KMS-11 (cell line): Measurements from ENCODE around the gene SDK1.

Source experiments
- H2AFZ ChIP-seq: fragments of 200-600 bp; sonication (generic); 2 replicates; pipeline ENCODE4 v1.6.1; 2016; ENCODE audit warnings: antibody characterized with exemption, mixed run types, low read depth
- H3K27ac ChIP-seq: fragments of 200-600 bp; sonication (generic); 2 replicates; pipeline ENCODE4 v1.6.1; 2016; ENCODE audit warnings: mild to moderate bottlenecking, mixed run types
- H3K27me3 ChIP-seq: fragments of 200-600 bp; sonication (generic); 2 replicates; pipeline ENCODE4 v1.6.1; 2017; ENCODE audit warnings: mild to moderate bottlenecking, low read depth, mixed run types, moderate library complexity; ENCODE audit not compliant: insufficient read depth
- H3K36me3 ChIP-seq: fragments of 200-600 bp; sonication (generic); 2 replicates; pipeline ENCODE4 v1.6.1; 2017; ENCODE audit warnings: mild to moderate bottlenecking, mixed run types; ENCODE audit not compliant: insufficient read depth
- H3K4me1 ChIP-seq: fragments of 200-600 bp; sonication (generic); 2 replicates; pipeline ENCODE4 v1.6.1; 2016; ENCODE audit warnings: mild to moderate bottlenecking, low read depth, mixed run types; ENCODE audit not compliant: poor library complexity, severe bottlenecking
- H3K4me2 ChIP-seq: fragments of 200-600 bp; sonication (generic); 2 replicates; pipeline ENCODE4 v1.7.0; 2016; ENCODE audit warnings: mild to moderate bottlenecking, mixed run types
- H3K4me3 ChIP-seq: fragments of 200-600 bp; sonication (generic); IDR thresholded peaks from 2 replicates; pipeline ENCODE4 v1.6.1; 2017; ENCODE audit warnings: low read depth, low read length, mixed read lengths; ENCODE audit not compliant: insufficient read depth
- H3K79me2 ChIP-seq: fragments of 200-600 bp; sonication (generic); 2 replicates; pipeline ENCODE4 v1.6.1; 2016; ENCODE audit warnings: low read depth, mixed run types; ENCODE audit not compliant: insufficient read depth
- H3K9ac ChIP-seq: fragments of 200-600 bp; sonication (generic); 2 replicates; pipeline ENCODE4 v1.6.1; 2016; ENCODE audit warnings: mild to moderate bottlenecking, mixed run types
- H4K20me1 ChIP-seq: fragments of 200-600 bp; sonication (generic); 2 replicates; pipeline ENCODE4 v1.6.1; 2016; ENCODE audit warnings: mild to moderate bottlenecking, mixed run types; ENCODE audit not compliant: insufficient read depth
- CTCF ChIP-seq: fragments of 200-600 bp; sonication (generic); conservative IDR thresholded peaks from 2 replicates; pipeline ENCODE4 v1.6.1; 2017; ENCODE audit warnings: low read depth, mild to moderate bottlenecking, antibody characterized with exemption, low read length, moderate library complexity, mixed read lengths

Gene SDK1

GRCh38 chr7:3501671-3502070 lies 200.6 kb downstream of the SDK1 start:
- Histone ChIP-seq H3K27ac (no peak overlapping the region), H3K36me3 (no peaks in the 10 kb centered on the region), H3K27me3 (no peaks in the 10 kb centered on the region), H3K79me2 (no peaks in the 10 kb centered on the region), H3K4me1 (no peaks in the 10 kb centered on the region), H3K4me3 (no peak overlapping the region), H3K4me2 (no peak overlapping the region), H2AFZ (no peak overlapping the region), H4K20me1 (no peaks in the 10 kb centered on the region), H3K9ac (no peak overlapping the region)
- TF ChIP-seq CTCF, result no peak

- Histone ChIP-seq H3K4me3 (no peak overlapping the region), H3K79me2 (no peaks in the 10 kb centered on the region), H3K9ac (no peak overlapping the region), H3K4me1 (no peaks in the 10 kb centered on the region), H3K36me3 (no peaks in the 10 kb centered on the region), H4K20me1 (no peaks in the 10 kb centered on the region), H3K27ac (no peak overlapping the region), H3K4me2 (no peak overlapping the region), H2AFZ (no peak overlapping the region), H3K27me3 (no peaks in the 10 kb centered on the region)
- TF ChIP-seq CTCF, result no peak
Observed at GRCh38 chr7:3504384-3504783, 203.3 kb downstream of the SDK1 start.

GRCh38 chr7:3510101-3511020 lies 209.3 kb downstream of the SDK1 start:
- H3K4me3 ChIP-seq, result no peak overlapping the region
- no peaks in the 10 kb centered on the region for H3K4me1 ChIP-seq
- H4K20me1 ChIP-seq, result no peaks in the 10 kb centered on the region
- no peaks in the 10 kb centered on the region for H3K79me2 ChIP-seq
- no peak overlapping the region for H3K27ac ChIP-seq
- H3K4me2 ChIP-seq, result no peak overlapping the region
- H3K36me3 ChIP-seq, result no peaks in the 10 kb centered on the region
- no peak overlapping the region for H2AFZ ChIP-seq
- H3K27me3 ChIP-seq, result no peaks in the 10 kb centered on the region
- no peak overlapping the region for H3K9ac ChIP-seq
- no peak for TF ChIP-seq CTCF

GRCh38 chr7:3517344-3517743 lies 216.3 kb downstream of the SDK1 start:
- no peak overlapping the region for H3K27ac ChIP-seq
- H3K27me3 ChIP-seq, result no peaks in the 10 kb centered on the region
- H3K9ac ChIP-seq, result no peak overlapping the region
- H3K4me1 ChIP-seq, result no peaks in the 10 kb centered on the region
- no peaks in the 10 kb centered on the region for H3K79me2 ChIP-seq
- TF ChIP-seq CTCF, result no peak
- H3K36me3 ChIP-seq, result no peaks in the 10 kb centered on the region
- no peaks in the 10 kb centered on the region for H4K20me1 ChIP-seq
- no peak overlapping the region for H2AFZ ChIP-seq
- H3K4me2 ChIP-seq, result no peak overlapping the region
- H3K4me3 ChIP-seq, result no peak overlapping the region
